BE2C (cell line): Measurements from ENCODE around the gene ATP9B.
"Not testable (repeated sequence)": the region's sequence is repeated elsewhere in the genome, so short reads cannot be mapped to it uniquely, and the experiment has no call there.

Experiments
- DNase-seq: peaks from one replicate; pipeline ENCODE4 v3.0.0-alpha.2; 2020
- H3K27me3 ChIP-seq: fragments of 250-450 bp; sonication (Bioruptor Pico); 2 replicates; pipeline ENCODE4 v1.5.1; 2020; ENCODE audit warnings: mild to moderate bottlenecking
- H3K36me3 ChIP-seq: fragments of 250-450 bp; sonication (Bioruptor Pico); 2 replicates; pipeline ENCODE4 v1.5.1; 2020; ENCODE audit warnings: mild to moderate bottlenecking
- H3K4me1 ChIP-seq: fragments of 250-450 bp; sonication (Bioruptor Pico); 2 replicates; pipeline ENCODE4 v1.5.1; 2020
- H3K4me3 ChIP-seq: 2 replicates; pipeline ENCODE4 v1.5.1; 2011; ENCODE audit warnings: low read depth, low read length
- H3K9me3 ChIP-seq: fragments of 250-450 bp; sonication (Bioruptor Pico); 2 replicates; pipeline ENCODE4 v1.5.1; 2020
- TF ChIP-seq, protein P1 (sequence below): IDR thresholded peaks from 2 replicates; pipeline ENCODE4 v1.5.1; 2012; ENCODE audit warnings: mild to moderate bottlenecking, low read depth, low read length

Gene ATP9B

DNA sequence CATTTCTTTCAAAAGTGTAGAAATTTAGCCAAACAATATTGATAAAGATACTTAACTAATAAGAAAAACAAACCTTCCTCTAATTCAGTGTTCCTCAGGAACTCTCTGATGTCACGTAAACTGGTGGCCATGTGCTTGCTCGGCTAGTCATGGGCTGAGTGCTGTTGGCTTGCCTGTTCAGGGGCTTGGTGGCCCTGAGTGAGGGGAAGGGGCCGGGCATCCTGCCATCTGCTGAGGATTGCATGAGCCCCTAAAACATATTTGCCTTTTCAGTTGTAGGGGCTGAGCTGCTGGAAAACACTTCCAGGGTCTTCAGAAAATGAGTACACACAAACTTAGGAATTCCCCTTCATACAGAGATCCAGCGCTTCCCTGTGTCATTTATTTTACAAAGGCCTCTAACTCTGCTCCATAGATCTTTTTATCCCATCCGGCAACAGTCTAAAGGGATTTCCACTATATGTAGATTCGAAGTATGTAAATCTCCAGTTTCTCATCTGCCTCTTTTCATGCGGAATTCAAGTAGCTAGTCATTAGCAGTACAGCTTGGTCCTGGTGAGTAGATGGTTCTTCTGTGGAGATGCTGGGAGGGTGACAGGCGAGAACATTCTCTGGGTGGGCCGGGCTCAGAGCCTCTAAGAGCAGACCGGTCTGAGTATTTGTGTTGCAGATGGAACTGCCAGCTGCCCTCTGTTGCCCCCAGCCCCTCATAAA, 306.4 kb downstream of the ATP9B start:
- H3K36me3 ChIP-seq, result no peaks in the 10 kb centered on the region
- DNase-seq, result no peak
- TF ChIP-seq, protein P1, sequence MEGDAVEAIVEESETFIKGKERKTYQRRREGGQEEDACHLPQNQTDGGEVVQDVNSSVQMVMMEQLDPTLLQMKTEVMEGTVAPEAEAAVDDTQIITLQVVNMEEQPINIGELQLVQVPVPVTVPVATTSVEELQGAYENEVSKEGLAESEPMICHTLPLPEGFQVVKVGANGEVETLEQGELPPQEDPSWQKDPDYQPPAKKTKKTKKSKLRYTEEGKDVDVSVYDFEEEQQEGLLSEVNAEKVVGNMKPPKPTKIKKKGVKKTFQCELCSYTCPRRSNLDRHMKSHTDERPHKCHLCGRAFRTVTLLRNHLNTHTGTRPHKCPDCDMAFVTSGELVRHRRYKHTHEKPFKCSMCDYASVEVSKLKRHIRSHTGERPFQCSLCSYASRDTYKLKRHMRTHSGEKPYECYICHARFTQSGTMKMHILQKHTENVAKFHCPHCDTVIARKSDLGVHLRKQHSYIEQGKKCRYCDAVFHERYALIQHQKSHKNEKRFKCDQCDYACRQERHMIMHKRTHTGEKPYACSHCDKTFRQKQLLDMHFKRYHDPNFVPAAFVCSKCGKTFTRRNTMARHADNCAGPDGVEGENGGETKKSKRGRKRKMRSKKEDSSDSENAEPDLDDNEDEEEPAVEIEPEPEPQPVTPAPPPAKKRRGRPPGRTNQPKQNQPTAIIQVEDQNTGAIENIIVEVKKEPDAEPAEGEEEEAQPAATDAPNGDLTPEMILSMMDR, result no peak
- H3K4me1 ChIP-seq, result no peaks in the 10 kb centered on the region
- H3K4me3 ChIP-seq, result no peak overlapping the region
- H3K9me3 ChIP-seq, result no peaks in the 10 kb centered on the region
- H3K27me3 ChIP-seq, result no peaks in the 10 kb centered on the region

DNA sequence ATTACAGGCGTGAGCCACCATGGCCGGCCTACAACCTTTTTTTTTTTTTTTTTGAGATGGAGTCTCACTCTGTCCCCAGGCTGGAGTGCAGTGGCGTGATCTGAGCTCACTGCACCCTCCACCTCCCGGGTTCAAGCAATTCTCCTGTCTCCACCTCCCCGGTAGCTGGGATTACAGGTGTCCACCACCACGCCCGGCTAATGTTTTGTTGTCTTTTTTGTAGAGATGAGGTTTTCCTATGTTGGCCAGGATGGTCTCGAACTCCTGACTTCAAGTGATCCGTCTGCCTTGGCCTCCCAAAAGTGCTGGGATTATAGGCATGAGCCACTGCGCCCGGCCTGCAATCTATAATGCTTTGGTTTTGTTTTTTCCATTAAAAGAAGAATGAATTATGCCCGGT, 307.5 kb downstream of the ATP9B start:
- not testable (repeated sequence) for H3K4me3 ChIP-seq, H3K27me3 ChIP-seq, DNase-seq, H3K36me3 ChIP-seq, H3K4me1 ChIP-seq, H3K9me3 ChIP-seq

DNA sequence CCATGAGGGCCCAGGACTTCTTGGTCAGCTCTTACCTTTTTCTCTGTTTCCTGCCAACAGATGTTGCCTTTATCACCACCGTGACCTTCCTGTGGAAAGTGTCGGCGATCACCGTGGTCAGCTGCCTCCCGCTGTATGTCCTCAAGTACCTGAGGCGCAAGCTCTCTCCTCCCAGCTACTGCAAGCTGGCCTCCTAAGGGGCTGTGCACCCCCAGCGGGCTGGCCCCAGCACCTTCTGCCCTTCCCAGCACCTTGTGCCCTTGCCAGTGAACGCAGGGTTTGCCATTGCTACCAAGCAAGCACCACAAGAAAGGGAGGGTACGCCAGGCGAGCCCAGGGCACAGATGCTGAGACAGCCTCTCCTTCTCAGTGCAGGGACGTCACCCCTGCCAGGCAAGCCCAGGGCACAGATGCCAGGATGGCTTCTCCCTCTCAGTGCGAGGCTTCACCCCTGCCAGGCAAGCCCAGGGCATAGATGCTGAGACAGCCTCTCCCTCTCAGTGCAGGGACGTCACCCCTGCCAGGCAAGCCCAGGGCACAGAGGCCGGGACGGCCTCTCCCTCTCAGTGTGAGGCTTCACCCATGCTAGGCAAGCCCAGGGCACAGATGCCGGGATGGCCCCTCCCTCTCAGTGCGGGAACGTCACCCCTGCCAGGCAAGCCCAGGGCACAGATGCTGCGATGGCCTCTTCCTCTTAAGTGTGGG, 308.1 kb downstream of the ATP9B start:
- H3K9me3 ChIP-seq, result no peaks in the 10 kb centered on the region
- DNase-seq, result no peak
- no peak overlapping the region for H3K4me3 ChIP-seq
- no peaks in the 10 kb centered on the region for H3K27me3 ChIP-seq
- H3K4me1 ChIP-seq, result no peaks in the 10 kb centered on the region
- TF ChIP-seq, protein P1, result no peak
- H3K36me3 ChIP-seq, result no peaks in the 10 kb centered on the region

DNA sequence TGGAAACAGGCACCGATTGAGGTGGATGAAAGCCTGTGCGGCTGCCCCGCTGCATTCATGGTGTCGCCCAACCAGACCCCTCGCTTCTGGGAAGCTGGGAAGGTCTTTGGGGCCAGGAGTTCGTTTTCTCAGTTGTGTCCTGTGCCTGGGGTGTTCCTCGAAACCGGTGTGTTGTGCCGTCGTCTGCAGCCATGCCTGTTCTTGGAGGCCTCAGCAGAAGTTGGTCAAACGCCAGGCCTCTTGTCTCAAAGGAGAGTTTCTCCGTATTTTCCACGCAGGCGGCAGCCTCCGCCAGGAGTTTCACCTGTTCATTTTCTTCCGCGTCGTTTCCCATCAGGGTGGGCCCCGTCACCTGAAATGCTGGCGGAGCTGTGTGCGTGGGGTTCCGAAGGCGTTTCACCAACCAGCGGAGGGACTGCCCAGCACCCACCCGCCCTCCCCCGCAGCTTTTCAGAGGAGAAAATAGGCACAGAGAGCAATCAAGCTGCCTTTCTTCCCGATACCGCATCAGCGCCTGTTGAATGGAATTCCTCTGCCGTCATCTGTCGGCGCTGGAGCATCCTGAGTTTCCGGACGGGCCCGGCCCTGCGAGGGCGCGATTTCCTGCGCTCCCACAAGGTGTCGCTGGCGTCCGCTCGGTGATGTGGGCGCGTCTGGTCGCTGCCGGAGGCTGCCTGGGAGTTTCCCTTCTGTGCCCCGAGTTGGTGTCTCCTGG, 309.5 kb downstream of the ATP9B start:
- Histone ChIP-seq H3K36me3 (no peaks in the 10 kb centered on the region), H3K27me3 (no peaks in the 10 kb centered on the region), H3K9me3 (no peaks in the 10 kb centered on the region), H3K4me1 (no peaks in the 10 kb centered on the region), H3K4me3 (no peak overlapping the region)
- DNase-seq, result peak; percentile 67
- TF ChIP-seq, protein P1, result peak; percentile 72

DNA sequence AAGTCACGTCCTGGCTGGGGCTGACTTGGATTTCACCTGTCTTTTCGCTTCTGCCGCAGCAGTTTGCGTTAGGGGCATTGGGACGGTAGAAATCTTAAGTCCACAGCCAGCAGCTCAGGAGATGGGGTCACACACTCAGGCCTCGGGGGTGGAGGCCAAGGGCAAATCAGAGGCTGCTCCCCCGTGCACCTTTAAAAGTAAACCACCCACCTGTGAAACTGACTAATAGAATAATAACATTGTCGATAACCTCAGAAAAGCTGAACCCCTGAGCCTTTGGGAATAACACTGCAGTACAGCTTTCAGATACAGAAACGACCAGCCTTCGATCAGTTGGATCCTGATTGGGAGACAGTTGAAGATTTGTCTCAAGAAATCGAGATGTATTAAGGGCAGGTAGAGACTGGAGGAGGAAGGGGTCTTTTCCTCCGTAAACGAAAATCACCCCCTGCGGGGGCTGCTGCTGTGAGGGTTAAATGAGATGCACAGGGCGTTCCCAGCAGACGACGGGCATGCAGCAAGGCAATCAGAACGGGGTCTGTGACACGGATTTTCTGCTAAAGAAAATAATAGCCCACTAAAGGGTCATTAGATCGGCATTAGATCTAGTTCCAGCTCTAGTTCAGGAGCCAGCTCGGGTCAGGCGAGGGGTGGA, 310.2 kb downstream of the ATP9B start:
- no peak for DNase-seq
- no peaks in the 10 kb centered on the region for H3K36me3 ChIP-seq
- 0 out of 2 replicates have a peak, but pooled peaks cover under 1% of the 10 kb centered on the region for H3K27me3 ChIP-seq
- H3K4me1 ChIP-seq, result no peaks in the 10 kb centered on the region
- TF ChIP-seq, protein P1, result no peak
- no peak overlapping the region for H3K4me3 ChIP-seq
- H3K9me3 ChIP-seq, result no peaks in the 10 kb centered on the region

DNA sequence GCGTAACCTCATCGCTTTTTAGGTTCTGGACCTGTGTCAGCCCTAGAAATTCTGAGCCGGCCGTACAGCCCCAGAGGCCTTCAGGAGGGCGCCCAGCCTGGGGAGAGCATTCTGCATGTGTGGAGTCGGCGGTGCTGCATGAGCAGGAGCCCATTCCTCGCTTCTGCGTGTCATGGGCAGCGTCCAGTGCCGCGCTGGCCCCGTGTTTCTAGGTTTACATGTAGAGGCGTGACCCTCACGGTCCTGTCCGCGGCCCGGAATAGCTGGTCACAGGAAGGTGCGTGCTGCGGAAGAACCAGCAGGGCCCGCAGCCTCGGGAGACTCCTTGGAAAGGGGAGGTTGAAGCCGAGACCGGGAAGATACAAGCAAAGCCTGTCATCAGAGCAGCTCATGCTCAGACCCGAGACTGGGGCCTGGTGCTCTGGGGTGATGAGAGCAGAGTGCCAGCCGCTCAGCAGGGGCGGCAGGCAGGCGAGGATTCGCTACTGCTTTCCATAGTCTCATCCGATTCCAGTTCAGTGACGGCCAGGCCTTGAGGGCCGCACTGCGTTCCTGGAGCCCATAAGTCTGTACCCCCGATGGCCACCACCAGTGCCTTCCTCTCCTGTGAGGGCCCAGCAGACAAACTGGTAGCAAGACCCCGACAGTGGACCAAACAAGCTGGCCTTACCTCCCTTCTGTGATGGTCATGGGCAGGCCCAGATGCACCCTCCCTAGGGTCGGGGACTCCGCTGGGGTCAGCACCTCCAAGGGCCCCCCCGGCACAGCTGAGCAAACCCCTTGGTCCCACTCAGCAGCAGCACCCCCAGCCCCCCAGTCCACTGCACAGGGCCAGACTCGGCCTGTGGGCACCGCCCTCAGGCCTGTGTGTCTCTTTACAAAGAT, 311.0 kb downstream of the ATP9B start:
- no peak overlapping the region for H3K4me3 ChIP-seq
- DNase-seq, result no peak
- 0 out of 2 replicates have a peak, but pooled peaks cover 7% of the 10 kb centered on the region for H3K27me3 ChIP-seq
- TF ChIP-seq, protein P1, result no peak
- H3K9me3 ChIP-seq, result no peaks in the 10 kb centered on the region
- no peaks in the 10 kb centered on the region for H3K36me3 ChIP-seq
- H3K4me1 ChIP-seq, result no peaks in the 10 kb centered on the region
